ENCODE results near the gene GNG8.

GRCh38 chr19:46644720-46645119, 8.7 kb upstream of the GNG8 start:
- no peak for TF ChIP-seq POLR2A (IDR thresholded peaks at IDR 0.05)
- TF ChIP-seq CTCF (IDR thresholded peaks at IDR 0.05 in 4 of 5, conservative IDR thresholded peaks at IDR 0.05 in 1 of 5) = no peak

Measured in gastrocnemius medialis (tissue), 4 donors.